ENCODE results near the gene PACS1. TPM values are rescaled to one million over a fixed set of nuclear protein-coding genes. Genes with fewer than 3 reads are reported as not detected.
"Not testable (repeated sequence)": the region's sequence is repeated elsewhere in the genome, so short reads cannot be mapped to it uniquely, and the experiment has no call there.

Gene PACS1
- total and polyA plus RNA-seq, 2 donors (not counting 1 experiment from before 2014, with no cell fraction given): 131 to 303 TPM

DNA sequence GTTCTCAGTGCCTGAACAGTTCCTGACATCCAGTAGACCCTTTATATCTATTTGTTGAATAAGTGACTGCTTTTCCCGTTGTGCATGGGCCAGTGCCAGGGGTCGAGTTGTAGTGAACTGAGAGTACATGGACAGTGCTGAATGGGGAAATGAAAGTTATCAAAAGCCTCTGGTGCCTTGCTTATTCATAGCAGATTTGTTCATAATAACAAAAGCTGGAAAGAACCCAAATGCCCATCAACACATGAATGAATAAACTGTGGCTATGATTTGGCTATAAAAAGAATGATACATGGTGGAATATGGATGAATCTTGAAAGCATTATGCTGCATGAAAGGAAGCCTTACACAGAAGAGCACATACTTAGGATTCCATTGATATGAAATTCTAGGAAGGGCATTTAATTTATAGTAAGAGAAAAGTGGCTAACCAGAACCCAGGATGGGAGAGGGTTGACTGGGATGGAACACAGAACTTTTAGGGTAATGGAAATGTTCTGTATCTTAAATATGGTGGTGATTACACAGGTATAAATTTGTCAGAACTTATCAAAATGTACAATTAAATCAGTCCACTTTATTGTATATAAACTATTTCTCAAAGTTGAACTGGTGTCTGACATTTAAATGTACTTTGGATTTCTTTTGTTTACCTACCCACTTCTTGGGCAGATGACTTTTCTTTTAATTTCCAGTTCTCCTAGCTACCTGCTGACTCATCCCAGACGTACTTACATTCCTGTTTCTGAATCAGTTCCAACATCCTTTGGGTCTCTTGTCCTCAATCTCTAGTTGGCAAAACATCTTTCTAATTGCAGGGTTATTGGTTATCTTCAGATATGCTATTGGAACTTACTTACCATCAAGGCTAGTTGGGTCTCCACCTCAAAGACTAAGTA lies 42.8 kb downstream of the PACS1 start:
- DNase-seq: peak; percentile 61
- TF ChIP-seq, protein P1, sequence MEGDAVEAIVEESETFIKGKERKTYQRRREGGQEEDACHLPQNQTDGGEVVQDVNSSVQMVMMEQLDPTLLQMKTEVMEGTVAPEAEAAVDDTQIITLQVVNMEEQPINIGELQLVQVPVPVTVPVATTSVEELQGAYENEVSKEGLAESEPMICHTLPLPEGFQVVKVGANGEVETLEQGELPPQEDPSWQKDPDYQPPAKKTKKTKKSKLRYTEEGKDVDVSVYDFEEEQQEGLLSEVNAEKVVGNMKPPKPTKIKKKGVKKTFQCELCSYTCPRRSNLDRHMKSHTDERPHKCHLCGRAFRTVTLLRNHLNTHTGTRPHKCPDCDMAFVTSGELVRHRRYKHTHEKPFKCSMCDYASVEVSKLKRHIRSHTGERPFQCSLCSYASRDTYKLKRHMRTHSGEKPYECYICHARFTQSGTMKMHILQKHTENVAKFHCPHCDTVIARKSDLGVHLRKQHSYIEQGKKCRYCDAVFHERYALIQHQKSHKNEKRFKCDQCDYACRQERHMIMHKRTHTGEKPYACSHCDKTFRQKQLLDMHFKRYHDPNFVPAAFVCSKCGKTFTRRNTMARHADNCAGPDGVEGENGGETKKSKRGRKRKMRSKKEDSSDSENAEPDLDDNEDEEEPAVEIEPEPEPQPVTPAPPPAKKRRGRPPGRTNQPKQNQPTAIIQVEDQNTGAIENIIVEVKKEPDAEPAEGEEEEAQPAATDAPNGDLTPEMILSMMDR (IDR thresholded peaks at IDR 0.05): no peak
- no peak for TF ChIP-seq EZH2 (IDR thresholded peaks at IDR 0.05; ENCODE audit: borderline replicate concordance, insufficient read depth, low read depth, low read length, poor library complexity, severe bottlenecking)
- peak overlapping the region; percentile 16 for H3K9ac ChIP-seq (ENCODE audit: low read length)

DNA sequence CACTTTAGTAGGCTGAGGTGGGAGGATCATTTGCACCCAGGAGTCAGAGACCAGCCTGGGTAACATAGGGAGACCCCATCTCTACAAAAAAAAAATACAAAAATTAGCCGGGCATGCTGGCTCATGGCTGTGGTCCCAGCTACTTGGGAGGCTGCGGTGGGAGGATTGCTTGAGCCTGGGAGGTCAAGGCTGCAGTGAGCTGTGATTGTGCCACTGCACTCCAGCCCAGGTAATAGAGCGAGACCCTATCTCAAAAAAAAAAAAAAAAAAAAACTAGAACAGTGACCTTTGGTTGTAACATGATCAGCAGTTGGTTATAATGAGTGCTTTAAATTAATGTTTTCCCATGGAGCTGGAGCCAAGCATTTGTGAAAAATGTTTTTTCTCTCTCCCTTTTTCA lies 44.9 kb downstream of the PACS1 start:
- H3K9ac ChIP-seq (ENCODE audit: low read length): peak overlapping the region; percentile 38
- H3K9me3 ChIP-seq (ENCODE audit: control extremely low read depth in 1 of 3, control insufficient read depth in 2 of 3, insufficient read depth in 1 of 3, low read length in 2 of 3); H3K36me3 ChIP-seq (replicated peaks in 1 of 2; ENCODE audit: control extremely low read depth in 1 of 2, control insufficient read depth in 1 of 2, extremely low read depth in 1 of 2, insufficient read depth in 2 of 2, low read length in 1 of 2); DNase-seq; H3K27me3 Mint-ChIP-seq; H3K9me3 Mint-ChIP-seq (ENCODE audit: insufficient read depth); H2AFZ ChIP-seq (ENCODE audit: insufficient read depth, low read depth, low read length, poor library complexity, severe bottlenecking); H3K27me3 ChIP-seq (replicated peaks in 1 of 4; ENCODE audit: control extremely low read depth in 1 of 4, control insufficient read depth in 3 of 4, insufficient read depth in 4 of 4, low read length in 3 of 4); ATAC-seq (ENCODE audit: low read depth): not testable (repeated sequence)
- no CpG with 5 or more reads among the region's 3 CpGs for WGBS (ENCODE audit: insufficient coverage)
- Mint-ChIP-seq H3K4me3 (peak overlapping the region; percentile 74), H3K4me1 (peaks cover 82% of the 10 kb centered on the region), H3K27ac (peak overlapping the region; percentile 81)
- H3K4me2 ChIP-seq (replicated peaks; ENCODE audit: low read depth, low read length, poor library complexity, severe bottlenecking): peak overlapping the region; percentile 61
- POLR2A ChIA-PET: interaction anchor here (0.7 to 2.5 kb wide), 7 partner anchors 12 to 64 kb away, joined by 3 to 11 read pairs (median 5); no protein-coding TSS in a partner anchor
- H4K20me1 ChIP-seq (ENCODE audit: control insufficient read depth, insufficient read depth, low read length, poor library complexity, severe bottlenecking): peaks cover 12% of the 10 kb centered on the region
- peaks cover 81 to 93% of the 10 kb centered on the region in 2 donors for H3K4me1 ChIP-seq (ENCODE audit: control insufficient read depth in 2 of 2, insufficient read depth in 2 of 2, low read length in 2 of 2)
- CTCF ChIA-PET: interaction anchor here (0.7 to 4.0 kb wide), 6 partner anchors 11 to 538 kb away, joined by 3 to 27 read pairs (median 15); partner anchors contain the start of gene PACS1
- peak overlapping the region in 2 of 5 experiments; percentile 7 to 59 for H3K4me3 ChIP-seq (ENCODE audit: control extremely low read depth in 1 of 5, extremely low read depth in 1 of 5, insufficient read depth in 1 of 5, low read depth in 2 of 5, low read length in 4 of 5)
- peak overlapping the region; percentile 39 to 75 for H3K27ac ChIP-seq (ENCODE audit: low read length in 2 of 2)
- intact Hi-C loops (cut with micrococcal nuclease): loop anchor here (1.0 kb wide), 1 partner anchor 11 kb away; no protein-coding TSS in a partner anchor
- H3K79me2 ChIP-seq (ENCODE audit: control insufficient read depth, insufficient read depth, low read length): peaks cover 97% of the 10 kb centered on the region

More for the DNA sequence above, 42.8 kb downstream of the PACS1 start:
- ChIA-PET CTCF (interaction anchor here (0.9 to 4.0 kb wide), 6 partner anchors 13 to 67 kb away, joined by 3 to 27 read pairs (median 8); no protein-coding TSS in a partner anchor), POLR2A (interaction anchor here (0.6 to 2.0 kb wide), 5 partner anchors 13 to 253 kb away, joined by 3 to 8 read pairs (median 3); partner anchors contain the start of gene MUS81)
- no peaks in the 10 kb centered on the region for H3K27me3 Mint-ChIP-seq
- Histone ChIP-seq H4K20me1 (ENCODE audit: control insufficient read depth, insufficient read depth, low read length, poor library complexity, severe bottlenecking) (peaks cover under 1% of the 10 kb centered on the region), H3K9me3 (ENCODE audit: control extremely low read depth in 1 of 3, control insufficient read depth in 2 of 3, insufficient read depth in 1 of 3, low read length in 2 of 3) (no peaks in the 10 kb centered on the region), H3K4me3 (ENCODE audit: control extremely low read depth in 1 of 5, extremely low read depth in 1 of 5, insufficient read depth in 1 of 5, low read depth in 2 of 5, low read length in 4 of 5) (peak overlapping the region in 2 of 5 experiments; percentile 12 to 20), H3K36me3 (replicated peaks in 1 of 2; ENCODE audit: control extremely low read depth in 1 of 2, control insufficient read depth in 1 of 2, extremely low read depth in 1 of 2, insufficient read depth in 2 of 2, low read length in 1 of 2) (peaks cover 0 to 7% of the 10 kb centered on the region in 2 experiments), H3K4me2 (replicated peaks; ENCODE audit: low read depth, low read length, poor library complexity, severe bottlenecking) (peak overlapping the region; percentile 65), H3K79me2 (ENCODE audit: control insufficient read depth, insufficient read depth, low read length) (peaks cover 97% of the 10 kb centered on the region), H3K27me3 (replicated peaks in 1 of 4; ENCODE audit: control extremely low read depth in 1 of 4, control insufficient read depth in 3 of 4, insufficient read depth in 4 of 4, low read length in 3 of 4) (no peaks in the 10 kb centered on the region), H3K4me1 (ENCODE audit: control insufficient read depth in 2 of 2, insufficient read depth in 2 of 2, low read length in 2 of 2) (peaks cover 92 to 93% of the 10 kb centered on the region in 2 donors), H3K27ac (ENCODE audit: low read length in 2 of 2) (peak overlapping the region; percentile 59 to 70), H2AFZ (ENCODE audit: insufficient read depth, low read depth, low read length, poor library complexity, severe bottlenecking) (no peak overlapping the region)
- no CpG with 5 or more reads among the region's 3 CpGs for WGBS (ENCODE audit: insufficient coverage)
- H3K4me1 Mint-ChIP-seq: peaks cover 87% of the 10 kb centered on the region
- peak overlapping the region; percentile 93 for H3K27ac Mint-ChIP-seq
- H3K4me3 Mint-ChIP-seq: peak overlapping the region; percentile 83
- peak; percentile 56 for ATAC-seq (ENCODE audit: low read depth)
- no peaks in the 10 kb centered on the region for H3K9me3 Mint-ChIP-seq (ENCODE audit: insufficient read depth)
- intact Hi-C loops (cut with micrococcal nuclease): loop anchor here (1.0 kb wide), 3 partner anchors 12 to 44 kb away; no protein-coding TSS in a partner anchor
